Fibroblast of upper back skin (primary cell): ENCODE results near the gene HEXIM2.
A peak's percentile ranks its signal among the peaks of the same experiment; 100 is the strongest.
"Not testable (repeated sequence)": the region's sequence is repeated elsewhere in the genome, so short reads cannot be mapped to it uniquely, and the experiment has no call there.

Source experiments
- DNase-seq: peaks from one replicate; pipeline ENCODE4 v3.0.0-alpha.2; 2013

The HEXIM2 gene

DNA sequence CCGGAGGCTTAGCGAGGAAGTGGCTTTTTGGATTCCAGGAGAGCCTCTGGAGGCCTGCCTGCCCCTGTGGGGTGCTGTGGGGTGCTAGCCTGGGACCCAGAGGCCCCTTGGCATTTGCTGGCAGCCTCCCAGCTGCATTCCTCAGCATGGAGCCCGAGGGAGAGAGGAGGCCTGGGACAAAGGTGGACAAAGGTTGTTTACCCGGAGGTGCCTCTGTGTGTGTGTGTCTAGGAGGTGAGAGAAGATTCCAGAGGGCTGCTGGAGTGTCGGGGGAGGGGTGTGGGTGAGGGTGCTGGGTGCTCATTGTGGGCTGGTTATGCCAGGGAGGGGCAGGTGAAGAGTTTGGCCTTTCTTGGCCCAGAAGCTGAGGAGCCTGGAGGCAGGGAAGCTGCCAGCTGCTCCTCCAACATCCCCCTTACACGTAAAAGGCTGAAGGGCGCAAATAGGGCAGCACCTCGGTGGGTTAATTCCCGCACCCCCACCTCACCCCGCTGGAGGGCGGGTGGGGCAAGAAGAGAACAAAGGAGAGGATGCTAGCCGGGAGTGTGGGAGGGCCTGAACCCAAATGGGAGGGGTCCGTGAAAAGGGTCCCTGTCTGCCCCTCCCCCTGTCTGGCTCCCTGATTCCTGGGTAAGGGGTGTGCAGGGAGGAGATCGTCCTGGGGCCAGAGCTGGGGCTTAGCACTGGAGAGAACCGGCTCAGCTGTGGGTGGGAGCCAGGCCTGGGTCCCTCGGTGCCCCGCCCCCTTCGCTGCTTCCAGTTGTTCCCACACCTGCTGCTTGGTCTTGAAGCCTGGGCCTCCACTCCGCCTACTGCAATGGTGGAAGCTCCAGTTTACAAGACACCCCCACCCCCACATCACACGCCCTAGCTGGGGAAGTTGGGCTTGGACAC is 9.9 kb downstream of the HEXIM2 start:
- peak; percentile 25 for DNase-seq

DNA sequence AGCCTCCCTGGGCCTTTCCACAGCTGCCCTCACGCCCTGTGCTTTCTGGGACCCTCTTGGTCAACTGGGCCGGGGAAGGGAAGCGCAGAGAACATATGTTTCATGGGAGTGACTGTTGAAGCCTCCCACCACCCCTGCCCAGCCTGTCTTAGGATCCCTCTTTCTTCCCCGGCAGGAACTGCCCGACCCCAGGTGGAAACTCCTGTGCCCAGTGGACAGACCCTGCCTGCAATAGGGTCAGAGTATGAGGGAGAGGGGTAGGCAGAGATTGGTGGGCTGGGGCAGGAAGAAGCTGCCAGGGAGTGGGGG is 10.5 kb downstream of the HEXIM2 start:
- DNase-seq = no peak

DNA sequence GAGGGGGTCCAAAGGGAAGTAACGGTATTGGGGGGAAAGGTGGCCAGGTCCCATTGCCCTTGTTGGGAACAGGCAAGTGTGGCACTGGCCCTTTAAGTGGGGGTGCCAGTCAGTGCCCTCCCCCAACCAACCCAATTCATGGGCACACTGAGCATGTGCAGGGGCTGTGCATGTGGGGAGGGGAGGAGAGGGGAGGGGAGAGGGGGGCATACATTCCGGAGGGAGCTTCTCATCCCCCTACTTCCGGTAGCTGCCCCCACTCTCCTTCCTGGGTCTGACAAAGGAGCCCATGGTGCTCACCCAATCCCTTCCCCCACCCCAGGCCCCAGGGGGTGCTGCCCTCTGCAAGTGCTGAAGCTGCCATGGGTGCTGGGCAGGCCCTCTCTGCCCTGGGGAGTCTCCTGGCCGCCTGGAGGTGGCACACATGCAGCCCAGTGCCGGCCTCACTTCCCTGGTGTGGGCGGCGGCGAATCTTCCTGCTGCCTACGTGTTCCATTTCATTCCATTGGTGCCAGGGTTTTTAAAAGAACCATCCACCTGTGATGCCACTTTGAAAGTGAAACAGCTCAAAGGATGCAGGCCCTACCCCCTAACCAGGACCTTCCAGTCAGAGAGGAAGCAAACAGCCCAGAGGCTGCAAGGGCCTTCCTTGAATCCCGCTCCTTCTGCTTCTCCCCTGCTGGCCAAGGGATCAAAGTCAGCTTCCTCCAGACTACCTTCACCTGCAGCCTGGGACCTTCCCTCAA is 11.0 kb downstream of the HEXIM2 start:
- peak; percentile 86 for DNase-seq

GRCh38 chr17:45175759-45176115 is 14.1 kb downstream of the HEXIM2 start:
- no peak for DNase-seq

DNA sequence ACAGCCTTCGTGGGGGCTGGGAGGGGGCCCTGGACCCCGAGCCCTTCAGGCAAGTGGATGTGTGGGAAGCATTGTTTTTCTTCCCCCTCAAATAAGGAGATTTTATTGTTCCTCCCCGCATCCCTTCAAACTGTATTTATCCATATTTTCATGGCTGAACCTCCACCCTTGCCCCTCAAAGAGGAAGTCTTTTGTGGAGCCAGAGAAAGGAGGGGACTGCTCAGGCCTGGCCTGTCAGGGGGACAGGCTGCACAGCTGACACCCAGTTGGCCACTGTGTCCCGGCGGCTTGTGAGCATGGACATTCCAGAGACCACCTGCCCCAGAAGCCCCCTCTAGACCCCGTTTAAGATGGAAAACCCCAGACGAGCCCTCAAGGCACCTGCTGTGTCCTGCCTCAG is 15.9 kb downstream of the HEXIM2 start:
- no peak for DNase-seq

DNA sequence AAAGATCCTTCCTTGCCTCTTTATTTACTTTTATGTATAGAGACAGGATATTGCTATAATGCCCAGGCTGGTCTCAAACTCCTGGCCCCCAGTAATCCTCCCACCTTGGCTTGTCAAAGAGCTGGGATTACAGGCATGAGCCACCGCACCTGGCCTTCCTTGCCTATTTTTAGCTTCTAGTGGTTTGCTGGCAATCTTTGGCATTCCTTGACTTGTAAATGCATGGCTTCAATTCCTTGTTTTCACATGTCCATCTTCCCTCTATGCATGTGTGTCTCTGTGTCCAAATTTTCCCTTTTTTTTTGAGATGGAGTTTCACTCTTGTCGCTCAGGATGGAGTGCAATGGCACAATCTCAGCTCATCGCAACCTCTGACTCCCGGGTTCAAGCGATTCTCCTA is 22.5 kb downstream of the HEXIM2 start:
- DNase-seq = no peak

- DNase-seq = no peak
Measured at GRCh38 chr17:45186801-45187354, 25.2 kb downstream of the HEXIM2 start.

DNA sequence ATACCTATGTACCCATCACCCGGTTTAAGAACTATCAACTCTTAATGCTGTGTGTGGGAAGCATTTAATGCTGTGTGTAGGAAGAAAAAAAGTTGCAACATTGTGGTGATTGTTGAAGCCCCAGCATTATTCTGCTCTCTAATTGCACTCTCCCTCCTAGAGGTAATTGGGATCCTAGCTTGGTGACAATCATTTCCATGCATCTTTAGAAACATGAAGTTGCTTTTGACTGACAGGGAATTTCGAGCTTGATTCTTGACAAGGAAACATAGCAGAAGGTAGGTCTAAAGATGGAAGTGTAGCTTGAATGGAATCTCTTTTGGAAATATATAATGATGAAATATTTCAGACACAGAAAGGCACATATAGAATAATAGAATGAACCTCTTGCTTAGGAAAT is 27.3 kb downstream of the HEXIM2 start:
- DNase-seq = no peak

GRCh38 chr17:45190503-45191255 is 29.0 kb downstream of the HEXIM2 start:
- DNase-seq = no peak

- DNase-seq = no peak
Measured at GRCh38 chr17:45195424-45195823, 33.7 kb downstream of the HEXIM2 start.

DNA sequence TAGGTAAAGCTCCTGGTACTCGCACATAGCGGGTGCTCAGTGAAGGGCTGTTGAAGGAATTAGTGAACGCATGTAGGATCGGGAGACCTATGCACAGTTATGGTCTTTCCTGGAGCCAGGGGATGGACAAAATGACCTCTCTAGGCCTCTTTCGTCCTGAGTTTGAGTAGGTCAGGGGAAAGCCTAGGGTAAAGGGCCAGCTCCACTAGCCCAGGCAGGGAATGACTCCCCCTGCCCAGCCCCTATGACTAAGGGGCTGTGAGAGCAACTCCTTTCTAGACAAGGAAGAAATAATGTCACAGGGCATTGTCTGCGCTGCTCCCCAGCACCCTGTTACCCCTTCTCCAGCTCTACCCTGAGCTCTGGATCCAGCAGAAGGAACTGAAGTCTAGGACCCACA is 35.4 kb downstream of the HEXIM2 start:
- DNase-seq = no peak

- peak; percentile 83 for DNase-seq
Measured at GRCh38 chr17:45197555-45198334, 36.1 kb downstream of the HEXIM2 start.

- peak; percentile 21 for DNase-seq
Measured at GRCh38 chr17:45200701-45201100, 39.0 kb downstream of the HEXIM2 start.

GRCh38 chr17:45201457-45201856 is 39.8 kb downstream of the HEXIM2 start:
- DNase-seq = no peak

DNA sequence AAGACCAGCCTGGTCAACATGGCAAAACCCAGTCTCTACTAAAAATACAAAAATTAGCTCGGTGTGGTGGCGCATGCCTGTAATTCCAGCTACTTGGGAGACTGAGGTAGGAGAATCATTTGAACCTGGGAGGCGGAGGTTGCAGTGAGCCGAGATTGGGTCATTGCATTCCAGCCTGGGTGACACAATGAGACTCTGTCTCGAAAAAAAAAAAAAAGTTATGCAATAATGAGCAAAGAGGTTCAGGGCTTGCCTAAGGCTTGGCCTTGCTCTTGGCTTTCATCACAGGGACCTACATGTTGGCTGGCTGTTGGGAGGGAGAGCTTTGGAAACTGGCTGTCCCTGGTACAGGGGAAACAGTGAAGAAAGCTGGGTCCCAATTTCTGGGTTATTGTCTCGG is 40.2 kb downstream of the HEXIM2 start:
- not testable (repeated sequence) for DNase-seq

DNA sequence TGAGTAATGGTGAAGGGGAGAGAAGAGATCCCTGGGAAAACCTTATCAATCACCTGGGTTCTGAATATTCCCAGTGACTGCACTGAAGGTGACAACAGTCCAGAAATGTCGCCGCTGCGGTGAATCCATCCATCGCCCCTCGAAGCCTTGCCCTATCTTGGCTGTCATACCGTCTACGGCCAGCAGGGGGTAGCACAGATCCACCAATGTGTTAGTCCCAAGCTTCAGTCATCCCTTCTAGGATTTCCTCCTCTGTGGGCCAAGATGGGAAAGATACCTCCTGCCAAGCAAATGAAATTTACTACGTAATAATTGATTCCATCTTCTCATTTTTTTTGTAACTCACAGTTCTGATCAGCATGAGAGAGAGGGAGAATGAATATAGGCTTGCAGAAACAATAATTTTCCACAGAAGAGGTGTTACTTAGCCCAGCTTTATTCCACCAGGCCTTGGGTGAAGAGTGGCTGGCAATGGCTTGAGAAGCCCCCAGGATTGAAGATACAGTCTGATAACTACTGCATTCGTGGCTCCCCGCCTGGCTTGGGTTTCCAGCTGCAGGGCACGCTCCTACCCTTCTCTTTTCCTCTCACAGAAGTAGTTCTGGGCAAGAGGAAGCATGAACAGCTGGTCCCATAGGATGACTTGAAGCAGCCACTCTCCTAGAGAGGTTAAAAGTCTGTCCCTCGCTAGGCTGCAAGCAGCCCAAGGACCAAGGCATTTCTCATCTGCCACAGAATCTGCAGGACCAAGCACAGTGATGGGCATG is 57.4 kb downstream of the HEXIM2 start:
- peak; percentile 87 for DNase-seq
